GM19238 (cell line): Measurements from ENCODE around the gene YWHAG.
"Not testable (repeated sequence)": the region's sequence is repeated elsewhere in the genome, so short reads cannot be mapped to it uniquely, and the experiment has no call there.

Source experiments
- DNase-seq: peaks from one replicate; pipeline ENCODE4 v3.0.0; 2011; ENCODE audit warnings: low spot score; ENCODE audit not compliant: insufficient read length

The YWHAG gene

DNA sequence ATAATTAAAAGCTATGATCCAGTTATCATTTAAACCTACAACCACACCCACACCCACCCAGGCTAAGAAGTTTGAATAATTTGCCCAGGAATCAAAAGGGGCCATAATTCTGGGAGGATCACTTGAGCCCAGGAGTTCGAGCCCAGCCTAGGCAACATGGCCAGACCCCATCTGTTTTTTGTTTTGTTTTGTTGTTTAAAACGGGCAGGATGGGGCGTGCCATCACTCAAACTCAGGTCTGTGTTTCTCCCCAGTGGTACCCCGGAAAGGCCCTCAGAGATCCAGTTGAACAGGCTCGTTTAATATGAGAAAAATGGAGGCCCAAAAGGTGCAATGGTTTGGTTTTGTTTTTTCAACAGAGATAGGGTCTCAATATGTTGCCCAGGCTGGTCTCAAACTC lies 33.0 kb downstream of the YWHAG start:
- no peak for DNase-seq

GRCh38 chr7:76325092-76325491 lies 33.7 kb downstream of the YWHAG start:
- no peak for DNase-seq

DNA sequence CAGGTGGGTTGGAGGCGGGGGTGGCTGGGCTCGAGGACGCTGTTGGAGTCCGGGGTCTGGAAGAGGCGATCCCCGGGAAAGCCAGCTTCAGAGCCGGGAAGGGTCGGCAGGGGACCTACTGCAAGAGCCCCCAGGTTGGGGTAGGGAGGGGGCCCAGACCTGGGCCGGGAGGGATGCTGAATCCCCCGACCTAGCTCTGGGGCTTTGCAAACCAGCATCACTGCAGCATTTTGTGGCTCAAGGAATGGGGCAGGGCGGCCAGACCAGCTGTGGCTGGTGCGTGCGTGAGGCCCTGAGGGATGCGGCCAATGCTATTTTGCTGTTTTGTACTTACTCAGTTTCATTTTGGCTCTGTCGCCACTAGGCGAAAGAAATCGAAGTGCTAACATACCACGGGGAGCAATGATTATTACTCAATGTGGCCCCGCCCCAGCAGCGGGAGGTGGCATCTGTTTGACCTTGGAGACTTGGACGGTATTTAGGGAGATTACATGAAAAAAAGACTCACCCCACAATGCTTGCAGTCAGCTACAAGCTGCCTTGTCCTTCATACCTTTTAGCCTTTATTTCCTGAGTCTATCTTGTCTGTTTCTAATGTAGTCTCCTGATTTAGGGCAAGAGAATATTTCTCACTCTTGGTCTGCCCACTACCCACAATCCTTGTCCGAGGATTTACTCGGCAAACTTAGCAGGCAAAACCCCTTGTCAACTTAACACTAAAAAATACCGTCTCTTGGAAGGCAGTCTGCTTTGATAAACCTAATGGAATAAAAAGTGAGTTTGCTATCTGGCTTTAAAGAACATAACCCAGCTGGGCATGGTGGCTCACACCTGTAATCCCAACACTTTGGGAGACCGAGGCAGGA lies 40.1 kb downstream of the YWHAG start:
- peak; percentile 78 for DNase-seq

DNA sequence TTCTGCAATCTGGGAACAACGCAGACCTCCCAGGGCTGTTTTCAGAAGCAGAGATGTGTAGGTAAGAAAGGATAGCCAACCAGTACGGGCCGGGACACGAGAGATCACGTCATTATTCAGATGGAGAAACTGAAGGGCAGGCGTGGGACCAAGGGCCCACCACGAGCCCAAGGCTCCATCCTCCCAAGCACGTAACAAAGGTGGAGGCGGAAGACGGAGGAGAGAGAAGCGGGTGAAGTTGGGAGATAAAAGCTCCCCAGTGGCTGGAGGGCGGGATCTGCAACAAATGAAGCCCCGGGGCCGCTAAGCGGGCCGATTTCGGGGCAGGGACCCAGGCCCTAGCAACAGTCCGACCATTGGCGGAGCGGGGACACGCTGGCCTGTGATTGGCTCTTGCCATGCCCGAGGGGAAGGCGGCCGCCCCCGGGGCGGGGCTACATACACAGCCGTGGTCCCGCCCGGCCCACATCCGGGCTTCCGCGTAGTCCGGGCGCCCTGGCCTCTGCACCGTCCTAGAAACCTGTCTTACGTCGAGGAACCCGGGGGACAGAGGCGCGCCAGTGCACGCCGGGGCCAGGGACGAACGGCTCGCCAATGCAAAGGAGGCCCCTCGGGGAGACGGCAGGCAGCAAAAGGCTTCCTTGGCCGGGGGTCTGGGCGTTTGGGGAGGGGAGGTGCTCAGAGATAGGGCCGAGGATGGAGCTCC lies 40.9 kb downstream of the YWHAG start:
- peak; percentile 97 for DNase-seq

DNA sequence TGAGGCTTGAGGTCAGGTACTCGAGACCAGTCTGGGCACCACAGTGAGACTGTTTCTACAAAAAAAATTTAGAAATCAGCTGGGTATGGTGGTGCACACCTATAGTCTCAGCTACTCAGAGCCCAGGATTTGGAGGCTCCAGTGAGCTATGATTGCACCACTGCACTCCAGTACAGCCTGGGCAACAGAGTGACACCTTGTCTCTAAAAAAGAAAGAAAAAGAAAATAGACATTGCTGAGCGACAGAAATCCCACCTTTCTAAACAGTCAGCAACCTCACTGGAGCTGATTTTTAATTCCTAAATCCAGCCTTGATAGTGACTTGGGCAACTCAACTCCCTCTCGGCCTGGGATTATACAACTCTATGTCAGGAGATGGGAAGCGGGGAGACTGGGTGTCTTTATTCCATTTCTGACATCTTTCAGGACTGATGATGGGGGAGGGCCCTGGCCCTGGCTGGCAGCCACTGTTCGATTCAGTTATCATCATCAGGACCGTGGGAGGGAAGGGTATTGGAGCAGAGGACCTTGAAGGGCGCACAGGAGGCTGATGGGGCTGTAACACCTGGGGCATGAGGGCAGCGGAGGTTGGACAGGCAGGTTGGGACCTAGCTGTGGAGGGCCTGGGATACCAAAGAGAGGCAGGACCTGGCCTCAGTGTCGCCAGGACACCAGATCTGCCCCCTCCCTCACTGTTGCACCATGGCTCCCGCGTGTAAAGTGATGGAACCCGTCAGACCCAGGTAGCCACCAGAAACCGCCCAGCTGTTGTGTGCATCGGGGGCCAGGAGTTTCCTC lies 41.6 kb downstream of the YWHAG start:
- no peak for DNase-seq

DNA sequence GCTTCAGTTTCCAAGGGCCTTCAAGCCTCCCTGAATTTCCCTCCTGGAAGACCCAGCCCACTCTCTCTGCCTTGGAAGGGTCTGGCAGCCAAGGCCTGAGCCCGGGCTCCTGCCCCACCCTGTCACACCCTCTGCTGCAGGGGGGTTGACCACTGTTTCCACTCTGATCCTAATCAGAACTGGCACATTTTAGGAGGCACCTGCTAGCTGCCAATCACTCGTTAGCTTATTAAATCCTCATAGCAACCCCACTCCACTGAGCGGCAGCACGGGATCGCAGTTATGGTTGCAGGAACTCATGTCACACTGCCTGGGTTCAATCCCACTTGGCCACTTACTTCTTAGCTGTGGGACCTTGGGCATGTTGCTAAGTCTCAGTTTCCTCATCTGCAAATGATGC lies 43.4 kb downstream of the YWHAG start:
- DNase-seq: no peak

GRCh38 chr7:76314740-76315139 lies 44.1 kb downstream of the YWHAG start:
- not testable (repeated sequence) for DNase-seq

- DNase-seq: peak; percentile 95
Observed at GRCh38 chr7:76314042-76314721, 44.6 kb downstream of the YWHAG start.

- not testable (repeated sequence) for DNase-seq
Observed at GRCh38 chr7:76311838-76312237, 47.0 kb downstream of the YWHAG start.

- no peak for DNase-seq
Observed at GRCh38 chr7:76310102-76310957, 48.5 kb downstream of the YWHAG start.

DNA sequence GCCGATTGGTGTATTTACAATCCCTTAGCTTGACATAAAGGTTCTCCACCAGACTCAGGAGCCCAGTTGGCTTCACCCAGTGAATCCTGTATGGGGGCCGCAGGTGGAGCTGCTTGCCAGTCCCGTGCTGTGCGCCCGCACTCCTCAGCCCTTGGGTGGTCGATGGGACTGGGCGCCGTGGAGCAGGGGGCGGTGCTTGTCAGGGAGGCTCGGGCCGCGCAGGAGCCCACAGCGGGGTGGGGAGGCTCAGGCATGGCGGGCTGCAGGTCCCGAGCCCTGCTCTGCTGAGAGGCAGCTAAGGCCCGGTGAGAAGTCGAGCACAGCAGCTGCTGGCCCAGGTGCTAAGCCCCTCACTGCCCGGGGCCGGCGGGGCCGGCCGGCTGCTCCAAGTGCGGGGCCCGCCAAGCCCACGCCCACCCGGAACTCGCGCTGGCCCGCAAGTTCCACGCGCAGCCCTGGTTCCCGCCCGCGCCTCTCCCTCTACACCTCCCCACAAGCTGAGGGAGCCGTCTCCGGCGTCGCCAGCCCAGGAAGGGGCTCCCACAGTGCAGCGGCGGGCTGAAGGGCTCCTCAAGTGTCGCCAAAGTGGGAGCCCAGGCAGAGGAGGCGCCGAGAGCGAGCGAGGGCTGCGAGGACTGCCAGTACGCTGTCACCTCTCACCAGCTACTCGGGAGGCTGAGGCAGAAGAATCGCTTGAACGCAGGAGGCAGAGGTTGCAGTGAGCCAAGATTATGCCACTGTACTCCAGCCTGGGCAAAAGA lies 49.3 kb downstream of the YWHAG start:
- DNase-seq: not testable (repeated sequence)

DNA sequence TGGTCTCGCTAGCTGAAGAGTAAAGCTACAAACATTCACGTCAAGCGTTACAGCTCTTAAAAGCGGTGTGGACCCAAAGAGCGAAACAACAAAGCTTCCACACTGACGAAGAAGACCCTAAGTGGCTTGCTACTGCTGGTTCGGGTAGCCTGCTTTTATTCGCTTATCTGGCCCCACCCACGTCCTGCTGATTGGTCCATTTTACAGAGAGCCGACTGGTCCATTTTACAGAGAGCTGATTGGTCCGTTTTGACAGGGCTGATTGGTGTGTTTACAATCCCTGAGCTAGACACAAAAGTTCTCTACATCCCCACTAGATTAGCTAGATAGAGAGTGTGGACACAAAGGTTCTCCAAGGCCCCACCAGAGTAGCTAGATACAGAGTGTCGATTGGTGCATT lies 49.9 kb downstream of the YWHAG start:
- DNase-seq: not testable (repeated sequence)

GRCh38 chr7:76304888-76305375 lies 53.9 kb downstream of the YWHAG start:
- no peak for DNase-seq

DNA sequence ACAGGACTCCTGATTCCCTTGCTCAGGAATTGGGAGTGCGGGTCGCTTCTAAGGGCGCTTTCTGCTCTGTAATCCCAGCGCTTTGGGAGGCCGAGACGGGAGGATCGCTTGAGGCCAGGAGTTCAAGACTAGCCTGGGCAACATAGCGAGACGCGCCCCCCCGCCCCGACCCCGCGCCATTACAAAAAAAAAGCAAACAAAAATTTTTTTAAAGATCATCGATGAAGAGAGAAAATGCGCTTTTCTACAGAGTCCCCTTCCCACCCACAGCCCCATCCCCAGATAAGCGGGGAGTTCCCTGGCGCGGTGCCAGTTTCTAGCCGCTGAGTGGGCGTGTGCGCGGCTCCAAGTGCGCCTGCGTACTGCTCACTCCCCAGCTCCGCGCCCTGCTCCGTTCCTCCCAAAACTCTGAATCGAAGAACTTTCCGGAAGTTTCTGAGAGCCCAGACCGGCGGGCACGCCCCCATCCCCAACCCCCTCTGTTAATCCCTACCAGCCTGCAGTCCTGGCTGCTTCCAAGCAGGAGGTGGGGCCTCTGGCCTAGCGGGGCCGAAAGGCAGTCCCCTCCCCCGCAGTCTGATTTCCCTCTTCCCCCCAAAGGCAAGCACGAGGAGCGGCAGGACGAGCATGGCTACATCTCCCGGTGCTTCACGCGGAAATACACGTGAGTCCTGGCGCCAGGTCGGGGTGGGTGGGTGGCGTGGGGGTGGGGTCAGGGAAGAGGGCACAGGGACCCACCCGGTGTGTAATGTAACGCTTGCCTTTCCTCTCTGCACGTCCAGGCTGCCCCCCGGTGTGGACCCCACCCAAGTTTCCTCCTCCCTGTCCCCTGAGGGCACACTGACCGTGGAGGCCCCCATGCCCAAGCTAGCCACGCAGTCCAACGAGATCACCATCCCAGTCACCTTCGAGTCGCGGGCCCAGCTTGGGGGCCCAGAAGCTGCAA lies 55.3 kb downstream of the YWHAG start:
- DNase-seq: peak; percentile 79

- peak; percentile 63 for DNase-seq
Observed at GRCh38 chr7:76302347-76303201, 56.2 kb downstream of the YWHAG start, which contains the start of gene HSPB1. Gene HSPB1, plus strand, starts transcription at chr7:76302673. Its CDS starts 40 bp downstream, at chr7:76302713.

GRCh38 chr7:76301000-76301399 lies 57.8 kb downstream of the YWHAG start:
- DNase-seq: no peak

DNA sequence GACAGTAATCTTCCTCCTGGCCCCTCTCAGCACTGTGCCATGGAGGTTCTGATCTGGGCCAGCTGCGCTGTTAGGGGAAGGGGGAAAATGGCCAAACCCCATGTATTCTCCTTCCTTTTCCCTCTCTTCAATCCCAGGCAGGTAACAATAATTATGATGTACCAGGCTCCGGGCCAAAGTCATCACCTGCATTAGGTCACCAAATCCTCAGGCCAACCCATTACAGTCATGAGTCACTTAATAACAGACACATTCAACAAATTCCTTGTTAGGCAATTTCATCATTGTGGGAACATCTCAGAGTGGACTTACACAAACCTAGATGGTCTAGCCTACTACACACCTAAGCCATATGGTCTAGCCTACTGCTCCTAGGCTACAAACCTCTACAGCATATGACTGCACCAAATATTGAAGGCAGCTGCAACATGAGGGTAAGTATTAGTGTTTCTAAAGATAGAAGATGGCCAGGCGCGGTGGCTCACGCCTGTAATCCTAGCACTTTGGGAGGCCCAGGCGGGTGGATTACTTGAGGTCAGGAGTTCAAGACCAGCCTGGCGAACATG lies 58.5 kb downstream of the YWHAG start:
- DNase-seq: no peak
